HepG2 (cell line): ENCODE measurements around the gene PRCD. TPM values are rescaled to one million over a fixed set of nuclear protein-coding genes. Genes with fewer than 3 reads are reported as not detected.
A peak's percentile ranks its signal among the peaks of the same experiment; 100 is the strongest.

Experiments
- BHLHE40 ChIP-seq: IDR thresholded peaks from 2 replicates; pipeline ENCODE4 v1.6.1; 2011; ENCODE audit warnings: low read length, improper control_type of control experiment
- KAT2B ChIP-seq: fragments of 150-350 bp; IDR thresholded peaks from 2 replicates; pipeline ENCODE4 v1.6.1; 2014; ENCODE audit warnings: low read depth, low read length, borderline replicate concordance
- POGZ ChIP-seq: sonication (generic); formaldehyde crosslinking; IDR thresholded peaks from 2 replicates; pipeline ENCODE4 v1.4.0; 2020; ENCODE audit warnings: mild to moderate bottlenecking, missing genetic modification reagents
- SP2 ChIP-seq: sonication (generic); formaldehyde crosslinking; IDR thresholded peaks from 2 replicates; pipeline ENCODE4 v1.5.1; 2020; ENCODE audit warnings: mild to moderate bottlenecking, missing genetic modification reagents
- ZNF547 ChIP-seq: sonication (generic); formaldehyde crosslinking; IDR thresholded peaks from 2 replicates; pipeline ENCODE4 v1.5.1; 2020; ENCODE audit warnings: mild to moderate bottlenecking, missing genetic modification reagents
- ZSCAN25 ChIP-seq: sonication (generic); formaldehyde crosslinking; IDR thresholded peaks from 2 replicates; pipeline ENCODE4 v1.8.0; 2022; ENCODE audit warnings: mild to moderate bottlenecking, missing genetic modification reagents
- polyA plus RNA-seq, 8 experiments: library from polyadenylated mRNA; depleted of rRNA in 3 of 8; stranded (reverse) in 7 of 8; unstranded in 1 of 8; fragments of >200 nt; fragmentation: Illumina TruSeq in 4 of 8; extraction: Trizol in 4 of 8; gene quantifications; 2 replicates each; pipeline versions ENCODE4 v1.2.1 to v1.2.3, GENCODE V29; 2011 to 2016; ENCODE audit warnings: low read depth in 4 of 8, missing spikeins in 1 of 8, mixed read lengths in 1 of 8; ENCODE audit not compliant: insufficient read depth in 1 of 8
- total RNA-seq, 5 experiments: library from RNA; depleted of rRNA; stranded (reverse); fragments of >200 nt; fragmentation: Illumina TruSeq; extraction: Trizol; gene quantifications; 2 replicates each; pipeline ENCODE4 v1.2.3, GENCODE V29; 2016; ENCODE audit warnings: low read depth in 1 of 5
- TF ChIP-seq, protein P1 (sequence below): sonication (generic); formaldehyde crosslinking; IDR thresholded peaks from 2 replicates; pipeline ENCODE4 v1.4.0; 2020; ENCODE audit warnings: missing genetic modification reagents, borderline replicate concordance
- TF ChIP-seq, protein P2 (sequence below): sonication (generic); formaldehyde crosslinking; IDR thresholded peaks from 2 replicates; pipeline ENCODE4 v1.8.1; 2023; ENCODE audit warnings: mild to moderate bottlenecking, missing genetic modification reagents
- TF ChIP-seq, protein P3 (sequence below): sonication (generic); formaldehyde crosslinking; IDR thresholded peaks from 2 replicates; pipeline ENCODE4 v1.4.0; 2020; ENCODE audit warnings: missing genetic modification reagents
- TF ChIP-seq, protein P4 (sequence below): sonication (generic); formaldehyde crosslinking; IDR thresholded peaks from 2 replicates; pipeline ENCODE4 v1.4.0; 2020; ENCODE audit warnings: missing genetic modification reagents
- TF ChIP-seq, protein P5 (sequence below): sonication (generic); formaldehyde crosslinking; IDR thresholded peaks from 2 replicates; pipeline ENCODE4; 2020; ENCODE audit warnings: missing genetic modification reagents, mild to moderate bottlenecking, borderline replicate concordance
- TF ChIP-seq, protein P6 (sequence below): sonication (generic); formaldehyde crosslinking; IDR thresholded peaks from 2 replicates; pipeline ENCODE4 v1.4.0; 2020; ENCODE audit warnings: missing genetic modification reagents

The PRCD gene
- total and polyA plus RNA-seq, 2 of the 13 experiments (the other 11 are each of a cell fraction or from before 2014, with no cell fraction given), result 0.51 TPM; not detected in 1

DNA sequence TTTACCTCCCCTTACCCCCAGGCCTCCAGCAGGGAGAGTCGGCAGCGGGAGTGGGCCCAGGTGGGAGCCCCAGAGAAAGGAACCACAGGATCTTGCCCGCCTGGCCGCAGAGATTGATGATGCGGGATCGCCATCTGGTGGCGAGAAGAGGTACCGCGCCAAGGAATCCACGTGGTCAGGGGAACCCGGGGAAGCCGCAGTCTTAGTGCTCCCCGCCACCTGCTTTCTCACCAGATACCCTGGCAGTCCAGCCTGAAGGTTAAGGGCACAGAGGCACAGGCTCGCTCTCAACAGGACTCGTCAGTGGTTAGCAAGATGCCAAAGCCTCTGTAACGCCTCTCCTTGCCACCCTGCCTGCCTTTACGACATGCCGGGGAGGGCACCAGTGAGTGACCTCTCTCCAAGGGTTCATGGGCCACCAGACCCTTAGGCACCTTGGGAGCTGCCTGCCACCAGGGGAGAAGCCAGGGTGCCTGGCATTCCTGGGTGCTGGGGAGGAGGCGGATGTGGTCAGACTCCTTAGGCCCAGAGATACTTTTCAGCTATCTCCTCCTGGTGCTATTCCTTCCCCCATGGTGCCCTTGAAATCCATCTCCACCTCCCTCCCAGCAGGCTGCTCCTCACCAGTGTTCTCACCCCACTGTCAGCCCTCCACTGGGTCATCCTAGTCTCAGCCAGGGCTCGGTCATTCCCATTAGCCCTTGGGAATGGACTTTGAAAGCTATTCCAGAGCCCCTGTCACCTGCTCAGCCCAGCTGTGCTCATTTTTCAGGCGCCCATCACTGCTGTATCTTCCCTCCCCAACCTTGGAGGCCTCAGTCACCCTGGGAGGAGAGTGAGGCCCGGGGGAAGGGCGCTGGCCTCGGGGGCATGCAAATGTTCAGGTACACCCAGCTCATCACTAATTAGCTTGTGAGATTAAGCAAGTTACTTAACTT, 33.2 kb upstream of the PRCD start (continued):
- TF ChIP-seq, protein P1, sequence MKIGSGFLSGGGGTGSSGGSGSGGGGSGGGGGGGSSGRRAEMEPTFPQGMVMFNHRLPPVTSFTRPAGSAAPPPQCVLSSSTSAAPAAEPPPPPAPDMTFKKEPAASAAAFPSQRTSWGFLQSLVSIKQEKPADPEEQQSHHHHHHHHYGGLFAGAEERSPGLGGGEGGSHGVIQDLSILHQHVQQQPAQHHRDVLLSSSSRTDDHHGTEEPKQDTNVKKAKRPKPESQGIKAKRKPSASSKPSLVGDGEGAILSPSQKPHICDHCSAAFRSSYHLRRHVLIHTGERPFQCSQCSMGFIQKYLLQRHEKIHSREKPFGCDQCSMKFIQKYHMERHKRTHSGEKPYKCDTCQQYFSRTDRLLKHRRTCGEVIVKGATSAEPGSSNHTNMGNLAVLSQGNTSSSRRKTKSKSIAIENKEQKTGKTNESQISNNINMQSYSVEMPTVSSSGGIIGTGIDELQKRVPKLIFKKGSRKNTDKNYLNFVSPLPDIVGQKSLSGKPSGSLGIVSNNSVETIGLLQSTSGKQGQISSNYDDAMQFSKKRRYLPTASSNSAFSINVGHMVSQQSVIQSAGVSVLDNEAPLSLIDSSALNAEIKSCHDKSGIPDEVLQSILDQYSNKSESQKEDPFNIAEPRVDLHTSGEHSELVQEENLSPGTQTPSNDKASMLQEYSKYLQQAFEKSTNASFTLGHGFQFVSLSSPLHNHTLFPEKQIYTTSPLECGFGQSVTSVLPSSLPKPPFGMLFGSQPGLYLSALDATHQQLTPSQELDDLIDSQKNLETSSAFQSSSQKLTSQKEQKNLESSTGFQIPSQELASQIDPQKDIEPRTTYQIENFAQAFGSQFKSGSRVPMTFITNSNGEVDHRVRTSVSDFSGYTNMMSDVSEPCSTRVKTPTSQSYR (CRISPR knock-in tag), result no peak
- TF ChIP-seq, protein P2, sequence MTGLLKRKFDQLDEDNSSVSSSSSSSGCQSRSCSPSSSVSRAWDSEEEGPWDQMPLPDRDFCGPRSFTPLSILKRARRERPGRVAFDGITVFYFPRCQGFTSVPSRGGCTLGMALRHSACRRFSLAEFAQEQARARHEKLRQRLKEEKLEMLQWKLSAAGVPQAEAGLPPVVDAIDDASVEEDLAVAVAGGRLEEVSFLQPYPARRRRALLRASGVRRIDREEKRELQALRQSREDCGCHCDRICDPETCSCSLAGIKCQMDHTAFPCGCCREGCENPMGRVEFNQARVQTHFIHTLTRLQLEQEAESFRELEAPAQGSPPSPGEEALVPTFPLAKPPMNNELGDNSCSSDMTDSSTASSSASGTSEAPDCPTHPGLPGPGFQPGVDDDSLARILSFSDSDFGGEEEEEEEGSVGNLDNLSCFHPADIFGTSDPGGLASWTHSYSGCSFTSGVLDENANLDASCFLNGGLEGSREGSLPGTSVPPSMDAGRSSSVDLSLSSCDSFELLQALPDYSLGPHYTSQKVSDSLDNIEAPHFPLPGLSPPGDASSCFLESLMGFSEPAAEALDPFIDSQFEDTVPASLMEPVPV (CRISPR knock-in tag), result peak; percentile 68; the same call in 1 of the 2 replicates
- 0 out of 2 replicates have a peak, but pooled peaks have one; percentile 10 for TF ChIP-seq POGZ
- no peak for TF ChIP-seq KAT2B
- peak; percentile 49; the same call in 1 of the 2 replicates for TF ChIP-seq ZNF547 (CRISPR knock-in tag)
- TF ChIP-seq, protein P3, sequence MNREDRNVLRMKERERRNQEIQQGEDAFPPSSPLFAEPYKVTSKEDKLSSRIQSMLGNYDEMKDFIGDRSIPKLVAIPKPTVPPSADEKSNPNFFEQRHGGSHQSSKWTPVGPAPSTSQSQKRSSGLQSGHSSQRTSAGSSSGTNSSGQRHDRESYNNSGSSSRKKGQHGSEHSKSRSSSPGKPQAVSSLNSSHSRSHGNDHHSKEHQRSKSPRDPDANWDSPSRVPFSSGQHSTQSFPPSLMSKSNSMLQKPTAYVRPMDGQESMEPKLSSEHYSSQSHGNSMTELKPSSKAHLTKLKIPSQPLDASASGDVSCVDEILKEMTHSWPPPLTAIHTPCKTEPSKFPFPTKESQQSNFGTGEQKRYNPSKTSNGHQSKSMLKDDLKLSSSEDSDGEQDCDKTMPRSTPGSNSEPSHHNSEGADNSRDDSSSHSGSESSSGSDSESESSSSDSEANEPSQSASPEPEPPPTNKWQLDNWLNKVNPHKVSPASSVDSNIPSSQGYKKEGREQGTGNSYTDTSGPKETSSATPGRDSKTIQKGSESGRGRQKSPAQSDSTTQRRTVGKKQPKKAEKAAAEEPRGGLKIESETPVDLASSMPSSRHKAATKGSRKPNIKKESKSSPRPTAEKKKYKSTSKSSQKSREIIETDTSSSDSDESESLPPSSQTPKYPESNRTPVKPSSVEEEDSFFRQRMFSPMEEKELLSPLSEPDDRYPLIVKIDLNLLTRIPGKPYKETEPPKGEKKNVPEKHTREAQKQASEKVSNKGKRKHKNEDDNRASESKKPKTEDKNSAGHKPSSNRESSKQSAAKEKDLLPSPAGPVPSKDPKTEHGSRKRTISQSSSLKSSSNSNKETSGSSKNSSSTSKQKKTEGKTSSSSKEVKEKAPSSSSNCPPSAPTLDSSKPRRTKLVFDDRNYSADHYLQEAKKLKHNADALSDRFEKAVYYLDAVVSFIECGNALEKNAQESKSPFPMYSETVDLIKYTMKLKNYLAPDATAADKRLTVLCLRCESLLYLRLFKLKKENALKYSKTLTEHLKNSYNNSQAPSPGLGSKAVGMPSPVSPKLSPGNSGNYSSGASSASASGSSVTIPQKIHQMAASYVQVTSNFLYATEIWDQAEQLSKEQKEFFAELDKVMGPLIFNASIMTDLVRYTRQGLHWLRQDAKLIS, result 0 out of 2 replicates have a peak, but pooled peaks have one; percentile 36
- TF ChIP-seq, protein P4, sequence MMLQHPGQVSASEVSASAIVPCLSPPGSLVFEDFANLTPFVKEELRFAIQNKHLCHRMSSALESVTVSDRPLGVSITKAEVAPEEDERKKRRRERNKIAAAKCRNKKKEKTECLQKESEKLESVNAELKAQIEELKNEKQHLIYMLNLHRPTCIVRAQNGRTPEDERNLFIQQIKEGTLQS, result peak; percentile 44; the same call in 1 of the 2 replicates
- TF ChIP-seq SP2 (CRISPR knock-in tag), result no peak
- peak; percentile 95 for TF ChIP-seq ZSCAN25 (CRISPR knock-in tag)
- TF ChIP-seq, protein P5, sequence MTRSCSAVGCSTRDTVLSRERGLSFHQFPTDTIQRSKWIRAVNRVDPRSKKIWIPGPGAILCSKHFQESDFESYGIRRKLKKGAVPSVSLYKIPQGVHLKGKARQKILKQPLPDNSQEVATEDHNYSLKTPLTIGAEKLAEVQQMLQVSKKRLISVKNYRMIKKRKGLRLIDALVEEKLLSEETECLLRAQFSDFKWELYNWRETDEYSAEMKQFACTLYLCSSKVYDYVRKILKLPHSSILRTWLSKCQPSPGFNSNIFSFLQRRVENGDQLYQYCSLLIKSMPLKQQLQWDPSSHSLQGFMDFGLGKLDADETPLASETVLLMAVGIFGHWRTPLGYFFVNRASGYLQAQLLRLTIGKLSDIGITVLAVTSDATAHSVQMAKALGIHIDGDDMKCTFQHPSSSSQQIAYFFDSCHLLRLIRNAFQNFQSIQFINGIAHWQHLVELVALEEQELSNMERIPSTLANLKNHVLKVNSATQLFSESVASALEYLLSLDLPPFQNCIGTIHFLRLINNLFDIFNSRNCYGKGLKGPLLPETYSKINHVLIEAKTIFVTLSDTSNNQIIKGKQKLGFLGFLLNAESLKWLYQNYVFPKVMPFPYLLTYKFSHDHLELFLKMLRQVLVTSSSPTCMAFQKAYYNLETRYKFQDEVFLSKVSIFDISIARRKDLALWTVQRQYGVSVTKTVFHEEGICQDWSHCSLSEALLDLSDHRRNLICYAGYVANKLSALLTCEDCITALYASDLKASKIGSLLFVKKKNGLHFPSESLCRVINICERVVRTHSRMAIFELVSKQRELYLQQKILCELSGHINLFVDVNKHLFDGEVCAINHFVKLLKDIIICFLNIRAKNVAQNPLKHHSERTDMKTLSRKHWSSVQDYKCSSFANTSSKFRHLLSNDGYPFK (CRISPR knock-in tag), result peak; percentile 33; the same call in 1 of the 2 replicates
- TF ChIP-seq, protein P6, sequence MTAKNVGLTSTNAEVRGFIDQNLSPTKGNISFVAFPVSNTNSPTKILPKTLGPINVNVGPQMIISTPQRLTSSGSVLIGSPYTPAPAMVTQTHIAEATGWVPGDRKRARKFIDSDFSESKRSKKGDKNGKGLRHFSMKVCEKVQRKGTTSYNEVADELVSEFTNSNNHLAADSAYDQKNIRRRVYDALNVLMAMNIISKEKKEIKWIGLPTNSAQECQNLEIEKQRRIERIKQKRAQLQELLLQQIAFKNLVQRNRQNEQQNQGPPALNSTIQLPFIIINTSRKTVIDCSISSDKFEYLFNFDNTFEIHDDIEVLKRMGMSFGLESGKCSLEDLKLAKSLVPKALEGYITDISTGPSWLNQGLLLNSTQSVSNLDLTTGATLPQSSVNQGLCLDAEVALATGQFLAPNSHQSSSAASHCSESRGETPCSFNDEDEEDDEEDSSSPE, result peak; percentile 56; the same call in 1 of the 2 replicates
- TF ChIP-seq BHLHE40, result 0 out of 2 replicates have a peak, but pooled peaks have one; percentile 15
